WERI-Rb-1 (cell line): ENCODE measurements around the gene DAGLB.

Experiments used
- DNase-seq: peaks from one replicate; pipeline ENCODE4 v3.0.0-alpha.2; 2020
- H3K27ac ChIP-seq: fragments of 250-450 bp; sonication (Bioruptor Pico); 2 replicates; pipeline ENCODE4 v1.5.1; 2020; ENCODE audit warnings: mild to moderate bottlenecking, moderate library complexity
- H3K27me3 ChIP-seq: fragments of 250-450 bp; sonication (Bioruptor Pico); 2 replicates; pipeline ENCODE4 v1.5.1; 2021; ENCODE audit warnings: mild to moderate bottlenecking, low read depth, moderate library complexity; ENCODE audit not compliant: insufficient read depth, severe bottlenecking
- H3K36me3 ChIP-seq: fragments of 250-450 bp; sonication (Bioruptor Pico); 2 replicates; pipeline ENCODE4 v1.5.1; 2020; ENCODE audit warnings: mild to moderate bottlenecking, moderate library complexity
- H3K4me3 ChIP-seq: 2 replicates; pipeline ENCODE4 v1.5.1; 2011; ENCODE audit warnings: low read depth, mild to moderate bottlenecking, control low read depth, low read length
- H3K9me3 ChIP-seq: fragments of 250-450 bp; sonication (Bioruptor Pico); 2 replicates; pipeline ENCODE4 v1.5.1; 2021; ENCODE audit warnings: mild to moderate bottlenecking, moderate library complexity; ENCODE audit not compliant: severe bottlenecking
- CTCF ChIP-seq: IDR thresholded peaks from 2 replicates; pipeline ENCODE4 v1.5.1; 2011; ENCODE audit warnings: low read depth, mild to moderate bottlenecking, control low read depth, inconsistent platforms, low read length

DAGLB gene

GRCh38 chr7:6376820-6377219, 70.9 kb downstream of the DAGLB start:
- no peak overlapping the region for H3K4me3 ChIP-seq
- H3K9me3 ChIP-seq: no peaks in the 10 kb centered on the region
- H3K36me3 ChIP-seq: peaks cover 38% of the 10 kb centered on the region
- no peak for TF ChIP-seq CTCF
- no peak overlapping the region for H3K27ac ChIP-seq
- DNase-seq: no peak
- H3K27me3 ChIP-seq: no peaks in the 10 kb centered on the region

GRCh38 chr7:6375348-6376101, 72.2 kb downstream of the DAGLB start:
- Histone ChIP-seq H3K27ac (peak overlapping the region; percentile 84), H3K9me3 (no peaks in the 10 kb centered on the region), H3K4me3 (peak overlapping the region; percentile 81), H3K27me3 (no peaks in the 10 kb centered on the region), H3K36me3 (peaks cover 30% of the 10 kb centered on the region)
- no peak for DNase-seq
- no peak for TF ChIP-seq CTCF

GRCh38 chr7:6367701-6368211, 80.0 kb downstream of the DAGLB start:
- no peaks in the 10 kb centered on the region for H3K27me3 ChIP-seq
- H3K4me3 ChIP-seq: no peak overlapping the region
- TF ChIP-seq CTCF: no peak
- no peaks in the 10 kb centered on the region for H3K36me3 ChIP-seq
- no peak overlapping the region for H3K27ac ChIP-seq
- no peaks in the 10 kb centered on the region for H3K9me3 ChIP-seq
- DNase-seq: no peak

- Histone ChIP-seq H3K27ac (no peak overlapping the region), H3K4me3 (no peak overlapping the region), H3K36me3 (no peaks in the 10 kb centered on the region), H3K9me3 (no peaks in the 10 kb centered on the region), H3K27me3 (no peaks in the 10 kb centered on the region)
- no peak for TF ChIP-seq CTCF
- DNase-seq: no peak
Measured at GRCh38 chr7:6365451-6365850, 82.3 kb downstream of the DAGLB start.

GRCh38 chr7:6360841-6361240, 86.9 kb downstream of the DAGLB start:
- DNase-seq: no peak

More at GRCh38 chr7:6360841-6361240, 86.9 kb downstream of the DAGLB start:
- no peaks in the 10 kb centered on the region for H3K27me3 ChIP-seq
- H3K9me3 ChIP-seq: no peaks in the 10 kb centered on the region
- H3K27ac ChIP-seq: no peak overlapping the region
- no peaks in the 10 kb centered on the region for H3K36me3 ChIP-seq
- TF ChIP-seq CTCF: no peak
- H3K4me3 ChIP-seq: no peak overlapping the region
